ENCODE data around the gene KCTD18.

The KCTD18 gene

DNA sequence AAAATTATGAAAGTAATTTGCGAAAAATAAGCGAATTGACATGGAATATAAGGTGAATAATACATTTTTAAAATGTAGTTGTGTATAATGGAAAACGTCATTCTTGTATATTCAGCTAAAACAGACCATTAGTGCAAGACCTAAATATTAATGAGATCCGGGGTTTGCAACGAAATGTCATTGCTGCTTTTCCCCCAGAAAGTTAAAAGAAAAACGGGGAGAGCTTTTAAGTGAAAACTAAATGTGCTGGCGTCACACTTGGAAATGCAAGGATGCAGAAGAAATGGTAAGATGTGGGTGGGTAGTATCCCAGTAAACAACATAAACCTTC is 15.6 kb upstream of the KCTD18 start:
- TF ChIP-seq, protein P1, sequence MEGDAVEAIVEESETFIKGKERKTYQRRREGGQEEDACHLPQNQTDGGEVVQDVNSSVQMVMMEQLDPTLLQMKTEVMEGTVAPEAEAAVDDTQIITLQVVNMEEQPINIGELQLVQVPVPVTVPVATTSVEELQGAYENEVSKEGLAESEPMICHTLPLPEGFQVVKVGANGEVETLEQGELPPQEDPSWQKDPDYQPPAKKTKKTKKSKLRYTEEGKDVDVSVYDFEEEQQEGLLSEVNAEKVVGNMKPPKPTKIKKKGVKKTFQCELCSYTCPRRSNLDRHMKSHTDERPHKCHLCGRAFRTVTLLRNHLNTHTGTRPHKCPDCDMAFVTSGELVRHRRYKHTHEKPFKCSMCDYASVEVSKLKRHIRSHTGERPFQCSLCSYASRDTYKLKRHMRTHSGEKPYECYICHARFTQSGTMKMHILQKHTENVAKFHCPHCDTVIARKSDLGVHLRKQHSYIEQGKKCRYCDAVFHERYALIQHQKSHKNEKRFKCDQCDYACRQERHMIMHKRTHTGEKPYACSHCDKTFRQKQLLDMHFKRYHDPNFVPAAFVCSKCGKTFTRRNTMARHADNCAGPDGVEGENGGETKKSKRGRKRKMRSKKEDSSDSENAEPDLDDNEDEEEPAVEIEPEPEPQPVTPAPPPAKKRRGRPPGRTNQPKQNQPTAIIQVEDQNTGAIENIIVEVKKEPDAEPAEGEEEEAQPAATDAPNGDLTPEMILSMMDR (IDR thresholded peaks at IDR 0.05; ENCODE audit: low read depth, low read length): no peak
- peak overlapping the region; percentile 85 for H3K4me3 ChIP-seq (ENCODE audit: low read depth, low read length)

- TF ChIP-seq, protein P1 (IDR thresholded peaks at IDR 0.05; ENCODE audit: low read depth, low read length): no peak
- H3K4me3 ChIP-seq (ENCODE audit: low read depth, low read length): peak overlapping the region; percentile 85
Measured at GRCh38 chr2:200525066-200525465, 15.2 kb upstream of the KCTD18 start.

GRCh38 chr2:200523604-200524003 is 13.7 kb upstream of the KCTD18 start:
- TF ChIP-seq, protein P1 (IDR thresholded peaks at IDR 0.05; ENCODE audit: low read depth, low read length): no peak
- no peak overlapping the region for H3K4me3 ChIP-seq (ENCODE audit: low read depth, low read length)

DNA sequence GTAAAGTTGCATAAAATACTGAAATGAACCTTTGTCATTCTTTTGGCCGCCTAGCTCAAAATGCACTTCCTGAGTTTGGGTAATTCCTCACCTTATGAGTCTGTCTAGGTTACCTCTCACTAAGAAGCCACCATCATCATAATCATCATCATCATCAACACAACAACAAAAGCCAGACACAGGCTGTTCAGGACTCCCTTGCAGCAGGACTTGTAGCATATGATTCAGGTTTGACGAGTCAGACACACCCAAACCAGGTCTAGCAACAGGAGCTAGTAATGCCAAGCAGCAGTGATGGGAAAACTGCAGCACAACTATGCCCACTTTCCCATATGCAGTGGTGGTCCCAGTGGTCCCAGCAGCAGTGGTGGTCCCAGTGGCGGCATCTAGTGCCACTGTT is 13.3 kb upstream of the KCTD18 start:
- TF ChIP-seq, protein P1 (IDR thresholded peaks at IDR 0.05; ENCODE audit: low read depth, low read length): no peak
- H3K4me3 ChIP-seq (ENCODE audit: low read depth, low read length): no peak overlapping the region

DNA sequence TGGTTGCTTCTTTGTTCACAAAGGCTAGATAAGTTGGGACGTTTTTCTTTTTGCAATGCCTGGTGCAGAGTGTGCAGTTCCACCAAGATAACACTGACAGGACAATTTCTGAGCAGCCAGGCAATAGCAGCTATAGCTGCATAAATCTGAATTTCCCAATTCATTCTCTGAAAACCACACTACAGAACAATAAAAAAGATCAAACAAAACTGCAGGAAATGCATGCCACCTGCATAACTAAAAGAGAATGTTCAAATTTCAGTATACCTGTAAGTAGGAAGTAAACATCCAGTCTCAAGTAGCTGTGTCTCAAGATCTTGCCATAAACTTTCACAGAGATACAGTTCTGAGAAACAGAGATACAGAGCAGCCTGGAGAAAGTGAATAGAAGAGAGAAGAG is 5.3 kb upstream of the KCTD18 start:
- TF ChIP-seq, protein P1 (IDR thresholded peaks at IDR 0.05; ENCODE audit: low read depth, low read length): no peak
- H3K4me3 ChIP-seq (ENCODE audit: low read depth, low read length): no peak overlapping the region

DNA sequence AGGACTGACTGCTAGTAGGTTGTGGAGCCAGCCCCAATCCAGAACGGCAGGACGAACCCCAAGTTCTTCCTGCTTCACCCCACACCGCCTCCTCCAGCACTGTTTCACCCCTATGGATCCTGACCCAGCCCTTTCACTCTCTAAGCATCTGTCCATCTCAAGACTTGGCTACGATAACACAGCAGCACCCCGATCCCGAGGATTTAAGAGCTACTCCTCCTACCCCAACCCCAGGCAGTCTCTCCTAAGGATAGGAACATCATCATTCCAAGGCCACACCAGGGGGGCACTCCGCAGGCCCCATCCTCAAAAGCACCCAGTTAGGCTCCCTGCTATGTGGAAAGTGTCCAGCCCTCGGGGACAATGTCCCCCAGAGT is 645 bp downstream of the KCTD18 start:
- TF ChIP-seq, protein P1 (IDR thresholded peaks at IDR 0.05; ENCODE audit: low read depth, low read length): no peak
- peak overlapping the region; percentile 84 for H3K4me3 ChIP-seq (ENCODE audit: low read depth, low read length)

- no peak overlapping the region for H3K4me3 ChIP-seq (ENCODE audit: low read depth, low read length)
- TF ChIP-seq, protein P1 (IDR thresholded peaks at IDR 0.05; ENCODE audit: low read depth, low read length): no peak
Measured at GRCh38 chr2:200507179-200507578, 2.7 kb downstream of the KCTD18 start.

Measured in WI38 (cell line).